DOHH2 (cell line): Measurements from ENCODE around the gene MRPL51.
A peak's percentile ranks its signal among the peaks of the same experiment; 100 is the strongest.

Experiments
- H3F3A ChIP-seq: fragments of 200-600 bp; sonication (generic), shearing (Covaris generic); 2 replicates; pipeline ENCODE4 v1.6.0; 2016; ENCODE audit warnings: antibody characterized with exemption, mild to moderate bottlenecking; ENCODE audit not compliant: control insufficient read depth, insufficient read depth
- H3K27ac ChIP-seq: fragments of 200-600 bp; sonication (generic); 2 replicates; pipeline ENCODE4 v1.5.1; 2014; ENCODE audit warnings: low read depth, mild to moderate bottlenecking, low read length, moderate library complexity
- H3K27me3 ChIP-seq: fragments of 200-600 bp; sonication (generic); 2 replicates; pipeline ENCODE4 v1.6.1; 2014; ENCODE audit warnings: mild to moderate bottlenecking, low read length, mixed read lengths; ENCODE audit not compliant: control insufficient read depth
- H3K36me3 ChIP-seq: fragments of 200-600 bp; sonication (generic); 2 replicates; pipeline ENCODE4 v1.6.1; 2014; ENCODE audit warnings: mild to moderate bottlenecking, low read length, moderate library complexity, mixed read lengths; ENCODE audit not compliant: control insufficient read depth
- H3K4me1 ChIP-seq: fragments of 200-600 bp; sonication (generic); 2 replicates; pipeline ENCODE4 v1.6.1; 2014; ENCODE audit warnings: mild to moderate bottlenecking, low read length, mixed read lengths; ENCODE audit not compliant: control insufficient read depth
- H3K4me2 ChIP-seq: fragments of 200-600 bp; sonication (generic); 2 replicates; pipeline ENCODE4 v1.6.0; 2014; ENCODE audit warnings: mild to moderate bottlenecking, low read length, moderate library complexity
- H3K4me3 ChIP-seq: fragments of 200-600 bp; sonication (generic); 2 replicates; pipeline ENCODE4 v1.5.1; 2014; ENCODE audit warnings: mild to moderate bottlenecking, low read length, mixed read lengths
- H3K79me2 ChIP-seq: fragments of 200-600 bp; sonication (generic); 2 replicates; pipeline ENCODE4 v1.6.1; 2014; ENCODE audit warnings: mild to moderate bottlenecking, low read length, mixed read lengths; ENCODE audit not compliant: control insufficient read depth
- H3K9me2 ChIP-seq: fragments of 200-600 bp; sonication (generic); replicated peaks from 2 replicates; pipeline ENCODE4 v1.6.1; 2014; ENCODE audit warnings: mild to moderate bottlenecking, low read length, mixed read lengths; ENCODE audit not compliant: control insufficient read depth
- H3K9me3 ChIP-seq: fragments of 200-600 bp; sonication (generic); 2 replicates; pipeline ENCODE4 v1.6.1; 2014; ENCODE audit warnings: antibody characterized with exemption, low read length, mixed read lengths; ENCODE audit not compliant: control insufficient read depth, insufficient read depth
- H4K20me1 ChIP-seq: fragments of 200-600 bp; sonication (generic); 2 replicates; pipeline ENCODE4 v1.6.0; 2014; ENCODE audit warnings: low read depth, mild to moderate bottlenecking, antibody characterized with exemption, low read length, moderate library complexity; ENCODE audit not compliant: control insufficient read depth, insufficient read depth
- CTCF ChIP-seq: fragments of 200-600 bp; sonication (generic); IDR thresholded peaks from one replicate; pipeline ENCODE4 v1.5.1; 2014; ENCODE audit warnings: antibody characterized with exemption, mild to moderate bottlenecking, low read depth, low read length; ENCODE audit not compliant: poor library complexity, severe bottlenecking
- EZH2phosphoT487 ChIP-seq: fragments of 200-600 bp; sonication (generic); IDR thresholded peaks from 2 replicates; pipeline ENCODE4 v1.6.1; 2017; ENCODE audit warnings: borderline replicate concordance, mild to moderate bottlenecking, antibody characterized with exemption, low read length, moderate library complexity, mixed read lengths

The MRPL51 gene

GRCh38 chr12:6465467-6466183 is 27.4 kb downstream of the MRPL51 start:
- peaks cover 18% of the 10 kb centered on the region for H3F3A ChIP-seq
- no peaks in the 10 kb centered on the region for H4K20me1 ChIP-seq
- H3K9me2 ChIP-seq = no peaks in the 10 kb centered on the region
- no peaks in the 10 kb centered on the region for H3K27me3 ChIP-seq
- peak overlapping the region; percentile 17 for H3K4me2 ChIP-seq
- TF ChIP-seq EZH2phosphoT487 (no peak), CTCF (peak; percentile 88)
- H3K4me1 ChIP-seq = peaks cover 79% of the 10 kb centered on the region
- H3K27ac ChIP-seq = peak overlapping the region; percentile 19
- H3K79me2 ChIP-seq = peaks cover 72% of the 10 kb centered on the region
- no peak overlapping the region for H3K4me3 ChIP-seq
- peaks cover 90% of the 10 kb centered on the region for H3K36me3 ChIP-seq
- no peaks in the 10 kb centered on the region for H3K9me3 ChIP-seq

GRCh38 chr12:6464531-6464930 is 28.5 kb downstream of the MRPL51 start:
- peaks cover 86% of the 10 kb centered on the region for H3K4me1 ChIP-seq

GRCh38 chr12:6463858-6464257 is 29.2 kb downstream of the MRPL51 start:
- H3K27me3 ChIP-seq = no peaks in the 10 kb centered on the region
- peak overlapping the region; percentile 76 for H3K27ac ChIP-seq
- H4K20me1 ChIP-seq = no peaks in the 10 kb centered on the region
- H3K4me3 ChIP-seq = no peak overlapping the region
- peak overlapping the region; percentile 68 for H3K4me2 ChIP-seq
- H3F3A ChIP-seq = peaks cover 22% of the 10 kb centered on the region
- H3K4me1 ChIP-seq = peaks cover 82% of the 10 kb centered on the region
- TF ChIP-seq EZH2phosphoT487 (no peak), CTCF (no peak)
- H3K9me3 ChIP-seq = no peaks in the 10 kb centered on the region
- no peaks in the 10 kb centered on the region for H3K9me2 ChIP-seq
- peaks cover 91% of the 10 kb centered on the region for H3K36me3 ChIP-seq
- peaks cover 56% of the 10 kb centered on the region for H3K79me2 ChIP-seq

More at GRCh38 chr12:6464531-6464930, 28.5 kb downstream of the MRPL51 start:
- no peaks in the 10 kb centered on the region for H3K27me3 ChIP-seq
- no peak overlapping the region for H3K4me3 ChIP-seq
- H3K9me2 ChIP-seq = no peaks in the 10 kb centered on the region
- H4K20me1 ChIP-seq = no peaks in the 10 kb centered on the region
- H3K9me3 ChIP-seq = no peaks in the 10 kb centered on the region
- peaks cover 63% of the 10 kb centered on the region for H3K79me2 ChIP-seq
- H3K36me3 ChIP-seq = peaks cover 92% of the 10 kb centered on the region
- no peak overlapping the region for H3K4me2 ChIP-seq
- H3F3A ChIP-seq = peaks cover 18% of the 10 kb centered on the region
- TF ChIP-seq EZH2phosphoT487 (no peak), CTCF (no peak)
- H3K27ac ChIP-seq = no peak overlapping the region
